ENCODE measurements around the gene KANSL1. TPM values are rescaled to one million over a fixed set of nuclear protein-coding genes. Genes with fewer than 3 reads are reported as not detected.

Gene KANSL1
- total RNA-seq, 1 experiment from 2014 or later, result 72.7 TPM

DNA sequence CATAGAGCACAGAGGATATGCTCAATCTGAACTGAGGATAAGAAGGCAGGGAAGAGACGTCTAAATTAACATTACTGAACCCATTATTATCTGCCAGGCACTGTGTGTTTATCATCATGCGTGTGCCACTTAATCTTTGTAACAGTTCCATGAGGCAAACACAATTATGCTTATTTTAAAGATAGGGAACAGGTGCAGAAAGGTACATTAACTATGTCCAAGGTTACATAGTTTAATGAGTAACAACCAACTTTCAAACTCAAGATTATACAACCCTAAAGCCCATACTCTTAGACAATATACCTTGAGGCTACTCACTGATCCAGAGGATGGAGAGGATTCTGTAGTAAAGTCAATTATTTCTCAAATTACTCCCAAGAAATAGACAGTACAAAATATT lies 151.0 kb downstream of the KANSL1 start:
- Mint-ChIP-seq H3K27ac (no peak overlapping the region), H3K27me3 (ENCODE audit: low read depth) (no peaks in the 10 kb centered on the region), H3K4me3 (no peak overlapping the region), H3K9me3 (no peaks in the 10 kb centered on the region), H3K4me1 (peaks cover 11% of the 10 kb centered on the region), H3K36me3 (peaks cover 62% of the 10 kb centered on the region)
- TF ChIP-seq, protein P1, sequence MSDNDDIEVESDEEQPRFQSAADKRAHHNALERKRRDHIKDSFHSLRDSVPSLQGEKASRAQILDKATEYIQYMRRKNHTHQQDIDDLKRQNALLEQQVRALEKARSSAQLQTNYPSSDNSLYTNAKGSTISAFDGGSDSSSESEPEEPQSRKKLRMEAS (CRISPR knock-in tag; IDR thresholded peaks at IDR 0.05), result no peak
- TF ChIP-seq ATF1 (CRISPR knock-in tag; IDR thresholded peaks at IDR 0.05) (no peak), SMAD3 (CRISPR knock-in tag; IDR thresholded peaks at IDR 0.05; ENCODE audit: borderline replicate concordance) (no peak), ZNF263 (CRISPR knock-in tag; IDR thresholded peaks at IDR 0.05; ENCODE audit: low read depth) (no peak), NFATC4 (CRISPR knock-in tag; IDR thresholded peaks at IDR 0.05) (no peak)
- TF ChIP-seq, protein P2, sequence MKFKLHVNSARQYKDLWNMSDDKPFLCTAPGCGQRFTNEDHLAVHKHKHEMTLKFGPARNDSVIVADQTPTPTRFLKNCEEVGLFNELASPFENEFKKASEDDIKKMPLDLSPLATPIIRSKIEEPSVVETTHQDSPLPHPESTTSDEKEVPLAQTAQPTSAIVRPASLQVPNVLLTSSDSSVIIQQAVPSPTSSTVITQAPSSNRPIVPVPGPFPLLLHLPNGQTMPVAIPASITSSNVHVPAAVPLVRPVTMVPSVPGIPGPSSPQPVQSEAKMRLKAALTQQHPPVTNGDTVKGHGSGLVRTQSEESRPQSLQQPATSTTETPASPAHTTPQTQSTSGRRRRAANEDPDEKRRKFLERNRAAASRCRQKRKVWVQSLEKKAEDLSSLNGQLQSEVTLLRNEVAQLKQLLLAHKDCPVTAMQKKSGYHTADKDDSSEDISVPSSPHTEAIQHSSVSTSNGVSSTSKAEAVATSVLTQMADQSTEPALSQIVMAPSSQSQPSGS (CRISPR knock-in tag; IDR thresholded peaks at IDR 0.05; ENCODE audit: borderline replicate concordance, low read depth), result no peak
- ATAC-seq (no peak), DNase-seq (ENCODE audit: low spot score) (no peak)
- ChIA-PET CTCF (no interaction called here), POLR2A (no interaction called here)

- Mint-ChIP-seq H3K9me3 (no peaks in the 10 kb centered on the region), H3K27ac (no peak overlapping the region), H3K36me3 (peaks cover 79% of the 10 kb centered on the region), H3K27me3 (ENCODE audit: low read depth) (no peaks in the 10 kb centered on the region), H3K4me1 (peaks cover 9% of the 10 kb centered on the region), H3K4me3 (no peak overlapping the region)
- TF ChIP-seq FOXJ3 (CRISPR knock-in tag; IDR thresholded peaks at IDR 0.05; ENCODE audit: borderline replicate concordance), result no peak
- TF ChIP-seq CDX4 (CRISPR knock-in tag; IDR thresholded peaks at IDR 0.05; ENCODE audit: borderline replicate concordance), result no peak
- TF ChIP-seq CREB1 (CRISPR knock-in tag; IDR thresholded peaks at IDR 0.05), result no peak
- TF ChIP-seq, protein P1 (CRISPR knock-in tag; IDR thresholded peaks at IDR 0.05), result no peak
- TF ChIP-seq PREB (CRISPR knock-in tag; IDR thresholded peaks at IDR 0.05; ENCODE audit: borderline replicate concordance), result no peak
- TF ChIP-seq E2F5 (CRISPR knock-in tag; IDR thresholded peaks at IDR 0.05), result no peak
- TF ChIP-seq, protein P3, sequence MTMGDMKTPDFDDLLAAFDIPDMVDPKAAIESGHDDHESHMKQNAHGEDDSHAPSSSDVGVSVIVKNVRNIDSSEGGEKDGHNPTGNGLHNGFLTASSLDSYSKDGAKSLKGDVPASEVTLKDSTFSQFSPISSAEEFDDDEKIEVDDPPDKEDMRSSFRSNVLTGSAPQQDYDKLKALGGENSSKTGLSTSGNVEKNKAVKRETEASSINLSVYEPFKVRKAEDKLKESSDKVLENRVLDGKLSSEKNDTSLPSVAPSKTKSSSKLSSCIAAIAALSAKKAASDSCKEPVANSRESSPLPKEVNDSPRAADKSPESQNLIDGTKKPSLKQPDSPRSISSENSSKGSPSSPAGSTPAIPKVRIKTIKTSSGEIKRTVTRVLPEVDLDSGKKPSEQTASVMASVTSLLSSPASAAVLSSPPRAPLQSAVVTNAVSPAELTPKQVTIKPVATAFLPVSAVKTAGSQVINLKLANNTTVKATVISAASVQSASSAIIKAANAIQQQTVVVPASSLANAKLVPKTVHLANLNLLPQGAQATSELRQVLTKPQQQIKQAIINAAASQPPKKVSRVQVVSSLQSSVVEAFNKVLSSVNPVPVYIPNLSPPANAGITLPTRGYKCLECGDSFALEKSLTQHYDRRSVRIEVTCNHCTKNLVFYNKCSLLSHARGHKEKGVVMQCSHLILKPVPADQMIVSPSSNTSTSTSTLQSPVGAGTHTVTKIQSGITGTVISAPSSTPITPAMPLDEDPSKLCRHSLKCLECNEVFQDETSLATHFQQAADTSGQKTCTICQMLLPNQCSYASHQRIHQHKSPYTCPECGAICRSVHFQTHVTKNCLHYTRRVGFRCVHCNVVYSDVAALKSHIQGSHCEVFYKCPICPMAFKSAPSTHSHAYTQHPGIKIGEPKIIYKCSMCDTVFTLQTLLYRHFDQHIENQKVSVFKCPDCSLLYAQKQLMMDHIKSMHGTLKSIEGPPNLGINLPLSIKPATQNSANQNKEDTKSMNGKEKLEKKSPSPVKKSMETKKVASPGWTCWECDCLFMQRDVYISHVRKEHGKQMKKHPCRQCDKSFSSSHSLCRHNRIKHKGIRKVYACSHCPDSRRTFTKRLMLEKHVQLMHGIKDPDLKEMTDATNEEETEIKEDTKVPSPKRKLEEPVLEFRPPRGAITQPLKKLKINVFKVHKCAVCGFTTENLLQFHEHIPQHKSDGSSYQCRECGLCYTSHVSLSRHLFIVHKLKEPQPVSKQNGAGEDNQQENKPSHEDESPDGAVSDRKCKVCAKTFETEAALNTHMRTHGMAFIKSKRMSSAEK (CRISPR knock-in tag; IDR thresholded peaks at IDR 0.05; ENCODE audit: borderline replicate concordance), result no peak
- TF ChIP-seq IRF2 (CRISPR knock-in tag; IDR thresholded peaks at IDR 0.05; ENCODE audit: borderline replicate concordance, low read depth), result no peak
- ATAC-seq (no peak), DNase-seq (ENCODE audit: low spot score) (no peak)
- ChIA-PET POLR2A (no interaction called here), CTCF (no interaction called here)
Measured at GRCh38 chr17:46039592-46040186, 153.5 kb downstream of the KANSL1 start.

Data from WTC11 (cell line).